Measurements from ENCODE around the gene TPPP3. TPM values are rescaled to one million over a fixed set of nuclear protein-coding genes. Genes with fewer than 3 reads are reported as not detected.

The TPPP3 gene
- polyA plus RNA-seq, 1 experiment, result 1.5 TPM

DNA sequence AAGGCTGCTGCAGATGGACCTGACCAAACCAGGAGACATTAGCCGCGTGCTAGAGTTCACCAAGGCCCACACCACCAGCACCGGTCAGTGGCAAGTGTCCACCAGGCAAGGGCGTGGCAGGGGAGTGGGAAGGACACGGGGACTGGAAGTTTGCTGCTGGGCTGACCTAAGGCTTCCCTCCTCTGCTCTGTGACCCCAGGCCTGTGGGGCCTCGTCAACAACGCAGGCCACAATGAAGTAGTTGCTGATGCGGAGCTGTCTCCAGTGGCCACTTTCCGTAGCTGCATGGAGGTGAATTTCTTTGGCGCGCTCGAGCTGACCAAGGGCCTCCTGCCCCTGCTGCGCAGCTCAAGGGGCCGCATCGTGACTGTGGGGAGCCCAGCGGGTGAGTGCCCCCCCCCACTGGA lies 42.5 kb upstream of the TPPP3 start:
- TF ChIP-seq, protein P1, sequence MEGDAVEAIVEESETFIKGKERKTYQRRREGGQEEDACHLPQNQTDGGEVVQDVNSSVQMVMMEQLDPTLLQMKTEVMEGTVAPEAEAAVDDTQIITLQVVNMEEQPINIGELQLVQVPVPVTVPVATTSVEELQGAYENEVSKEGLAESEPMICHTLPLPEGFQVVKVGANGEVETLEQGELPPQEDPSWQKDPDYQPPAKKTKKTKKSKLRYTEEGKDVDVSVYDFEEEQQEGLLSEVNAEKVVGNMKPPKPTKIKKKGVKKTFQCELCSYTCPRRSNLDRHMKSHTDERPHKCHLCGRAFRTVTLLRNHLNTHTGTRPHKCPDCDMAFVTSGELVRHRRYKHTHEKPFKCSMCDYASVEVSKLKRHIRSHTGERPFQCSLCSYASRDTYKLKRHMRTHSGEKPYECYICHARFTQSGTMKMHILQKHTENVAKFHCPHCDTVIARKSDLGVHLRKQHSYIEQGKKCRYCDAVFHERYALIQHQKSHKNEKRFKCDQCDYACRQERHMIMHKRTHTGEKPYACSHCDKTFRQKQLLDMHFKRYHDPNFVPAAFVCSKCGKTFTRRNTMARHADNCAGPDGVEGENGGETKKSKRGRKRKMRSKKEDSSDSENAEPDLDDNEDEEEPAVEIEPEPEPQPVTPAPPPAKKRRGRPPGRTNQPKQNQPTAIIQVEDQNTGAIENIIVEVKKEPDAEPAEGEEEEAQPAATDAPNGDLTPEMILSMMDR (IDR thresholded peaks at IDR 0.05; ENCODE audit: low read depth, low read length), result no peak
- Histone ChIP-seq H3K4me3 (ENCODE audit: low read depth, low read length) (no peak overlapping the region), H3K27ac (ENCODE audit: low read depth, low read length) (no peak overlapping the region), H3K27me3 (ENCODE audit: control insufficient read depth, insufficient read depth, low read length) (peaks cover 6% of the 10 kb centered on the region), H3K9me3 (ENCODE audit: control insufficient read depth, insufficient read depth, low read length) (no peaks in the 10 kb centered on the region)
- ChIA-PET CTCF (interaction anchor here (0.6 to 1.4 kb wide), 3 partner anchors 8 to 176 kb away, joined by 3 to 7 read pairs (median 4); no protein-coding TSS in a partner anchor), POLR2A (interaction anchor here (0.7 to 1.1 kb wide), 2 partner anchors 11 to 51 kb away, joined by 5 to 6 read pairs; no protein-coding TSS in a partner anchor)
- no peak for DNase-seq (ENCODE audit: low read depth, low spot score)

DNA sequence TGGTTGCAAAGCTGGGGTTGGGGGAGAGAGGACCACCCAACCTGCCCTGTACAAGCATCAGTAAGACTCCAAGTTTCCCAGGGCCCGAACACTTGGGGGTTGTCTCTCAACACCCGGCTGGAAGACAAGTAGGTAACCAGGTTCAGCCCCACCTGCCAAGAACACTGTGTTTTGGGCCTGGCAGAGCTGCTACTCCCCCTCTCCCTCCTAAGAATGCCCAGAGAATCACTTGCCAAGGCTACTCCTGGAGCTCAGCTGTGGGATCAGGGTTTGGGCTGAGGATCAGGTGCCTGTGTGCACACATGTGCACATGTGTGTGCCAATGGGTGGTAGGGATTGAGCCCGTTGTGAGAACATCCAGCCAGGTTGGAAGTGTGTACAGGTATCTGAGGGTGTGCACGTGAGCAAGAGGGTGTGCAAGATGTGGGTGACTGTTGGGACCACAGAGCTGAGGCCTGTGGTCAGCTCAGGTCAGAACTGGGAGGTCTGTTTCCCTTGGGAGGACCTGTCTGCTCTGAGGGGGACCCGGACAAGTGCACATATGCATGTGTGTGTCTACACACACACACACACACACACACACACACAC lies 39.9 kb upstream of the TPPP3 start:
- ChIA-PET CTCF (interaction anchor here (1.0 to 1.2 kb wide), 2 partner anchors 35 to 88 kb away, joined by 3 read pairs; no protein-coding TSS in a partner anchor), POLR2A (interaction anchor here (0.7 kb wide), 1 partner anchor 8 kb away, joined by 4 read pairs; no protein-coding TSS in a partner anchor)
- Histone ChIP-seq H3K9me3 (ENCODE audit: control insufficient read depth, insufficient read depth, low read length) (no peaks in the 10 kb centered on the region), H3K27ac (ENCODE audit: low read depth, low read length) (no peak overlapping the region), H3K4me3 (ENCODE audit: low read depth, low read length) (no peak overlapping the region), H3K27me3 (ENCODE audit: control insufficient read depth, insufficient read depth, low read length) (peaks cover 28% of the 10 kb centered on the region)
- DNase-seq (ENCODE audit: low read depth, low spot score), result no peak
- TF ChIP-seq, protein P1 (IDR thresholded peaks at IDR 0.05; ENCODE audit: low read depth, low read length), result no peak

DNA sequence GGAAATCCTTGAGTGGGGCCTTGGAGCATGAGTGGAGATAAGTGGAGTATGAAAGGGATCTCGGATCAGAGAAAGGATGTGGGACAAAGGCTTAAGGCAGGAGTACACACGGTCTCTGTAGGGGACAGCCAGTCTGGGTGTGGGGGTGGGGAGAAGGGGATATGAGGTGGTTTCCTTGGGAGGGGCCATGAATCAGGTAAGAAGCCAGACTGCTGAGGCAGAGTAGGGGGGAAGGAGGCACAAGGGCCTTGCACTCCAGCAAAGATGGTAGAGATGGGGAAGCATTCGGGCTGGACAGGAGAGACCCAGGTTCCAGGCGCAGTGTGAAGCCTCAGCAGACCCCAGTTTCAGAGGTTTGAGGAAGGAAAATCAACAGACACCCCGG lies 39.2 kb upstream of the TPPP3 start:
- peaks cover 28% of the 10 kb centered on the region for H3K27me3 ChIP-seq (ENCODE audit: control insufficient read depth, insufficient read depth, low read length)
- no peaks in the 10 kb centered on the region for H3K9me3 ChIP-seq (ENCODE audit: control insufficient read depth, insufficient read depth, low read length)
- H3K4me3 ChIP-seq (ENCODE audit: low read depth, low read length), result no peak overlapping the region
- no peak overlapping the region for H3K27ac ChIP-seq (ENCODE audit: low read depth, low read length)
- CTCF ChIA-PET, result interaction anchor here (0.6 to 1.2 kb wide), 4 partner anchors 15 to 88 kb away, joined by 3 to 11 read pairs (median 4); partner anchors contain the start of gene ATP6V0D1
- no peak for DNase-seq (ENCODE audit: low read depth, low spot score)
- TF ChIP-seq, protein P1 (IDR thresholded peaks at IDR 0.05; ENCODE audit: low read depth, low read length), result no peak
- POLR2A ChIA-PET, result interaction anchor here (0.7 kb wide), 1 partner anchor 15 kb away, joined by 5 read pairs; no protein-coding TSS in a partner anchor

DNA sequence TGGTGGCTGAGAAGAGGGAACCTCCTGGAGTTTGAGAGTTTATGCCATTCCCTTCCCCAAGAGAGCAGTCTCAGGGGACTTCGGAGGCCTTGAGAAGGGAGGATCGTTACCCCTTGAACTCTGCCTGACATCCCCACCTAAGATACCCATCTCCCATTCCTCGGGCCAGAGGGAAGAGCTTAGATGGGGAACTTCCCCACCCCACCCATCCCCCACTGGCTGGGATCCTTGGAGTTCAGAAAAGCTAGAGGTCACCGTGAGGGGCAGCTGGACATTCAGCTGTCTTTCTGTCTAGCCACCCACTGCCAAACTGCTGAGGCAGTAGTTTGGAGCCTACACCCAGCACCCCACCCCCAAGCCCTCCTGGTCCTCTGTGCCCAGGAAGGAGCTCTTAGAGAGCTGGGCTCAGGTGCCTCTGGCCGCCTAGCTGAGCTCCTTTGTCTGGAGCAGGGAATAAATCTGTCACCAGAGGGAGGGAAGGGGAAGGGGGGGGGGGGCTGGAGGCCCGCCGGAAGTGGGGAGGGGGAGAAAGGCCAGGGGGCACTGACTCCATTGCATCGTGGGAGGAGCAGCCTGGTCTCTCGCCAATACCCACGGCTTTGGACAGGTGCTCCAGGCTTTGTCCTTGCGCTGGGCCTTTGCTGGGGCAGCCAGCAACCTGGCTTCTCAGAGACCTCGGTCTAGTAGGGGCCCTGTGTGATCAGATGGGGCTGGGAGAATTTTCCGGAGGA lies 38.6 kb upstream of the TPPP3 start:
- POLR2A ChIA-PET, result interaction anchor here (0.7 kb wide), 1 partner anchor 16 kb away, joined by 5 read pairs; no protein-coding TSS in a partner anchor
- Histone ChIP-seq H3K27ac (ENCODE audit: low read depth, low read length) (no peak overlapping the region), H3K27me3 (ENCODE audit: control insufficient read depth, insufficient read depth, low read length) (peaks cover 28% of the 10 kb centered on the region), H3K9me3 (ENCODE audit: control insufficient read depth, insufficient read depth, low read length) (no peaks in the 10 kb centered on the region), H3K4me3 (ENCODE audit: low read depth, low read length) (peak overlapping the region; percentile 44)
- DNase-seq (ENCODE audit: low read depth, low spot score), result no peak
- CTCF ChIA-PET, result interaction anchor here (0.6 to 2.2 kb wide), 6 partner anchors 15 to 181 kb away, joined by 3 to 11 read pairs (median 4); partner anchors contain the start of gene ATP6V0D1
- TF ChIP-seq, protein P1 (IDR thresholded peaks at IDR 0.05; ENCODE audit: low read depth, low read length), result no peak

Data from AG04450 (cell line).